ENCODE results near the gene BCAS3. TPM values are rescaled to one million over a fixed set of nuclear protein-coding genes. Genes with fewer than 3 reads are reported as not detected.
A peak's percentile ranks its signal among the peaks of the same experiment; 100 is the strongest.

The BCAS3 gene
- total RNA-seq, 1 donor from 2014 or later = 14.5 TPM

GRCh38 chr17:61403801-61404662 lies 726.4 kb downstream of the BCAS3 start:
- Mint-ChIP-seq H3K27ac (ENCODE audit: unreplicated experiment) (peak overlapping the region; percentile 26), H3K4me1 (ENCODE audit: low read depth, unreplicated experiment) (no peaks in the 10 kb centered on the region), H3K9me3 (ENCODE audit: unreplicated experiment) (peaks cover 7% of the 10 kb centered on the region), H3K4me3 (ENCODE audit: unreplicated experiment) (no peak overlapping the region), H3K36me3 (ENCODE audit: low read depth, unreplicated experiment) (peaks cover 2% of the 10 kb centered on the region), H3K27me3 (ENCODE audit: low read depth, unreplicated experiment) (peaks cover 60% of the 10 kb centered on the region)
- TF ChIP-seq CTCF (IDR thresholded peaks at IDR 0.05; ENCODE audit: insufficient read depth, low read depth, low read length) = no peak
- peak; percentile 75 for TF ChIP-seq EZH2 (IDR thresholded peaks at IDR 0.05; ENCODE audit: insufficient read depth, low read length)
- Histone ChIP-seq H4K20me1 (ENCODE audit: insufficient read depth, low read length) (peaks cover 41% of the 10 kb centered on the region), H3K4me3 (ENCODE audit: insufficient read depth, low read depth, low read length) (peak overlapping the region; percentile 46), H3K36me3 (ENCODE audit: insufficient read depth, low read length) (no peaks in the 10 kb centered on the region), H3K4me1 (ENCODE audit: insufficient read depth, low read length) (peaks cover 36% of the 10 kb centered on the region), H3K79me2 (ENCODE audit: insufficient read depth, low read length) (peaks cover 73% of the 10 kb centered on the region), H3K27me3 (ENCODE audit: insufficient read depth, low read length) (peaks cover 24% of the 10 kb centered on the region), H3K9me3 (ENCODE audit: insufficient read depth, low read depth, low read length) (no peaks in the 10 kb centered on the region), H3K9ac (ENCODE audit: low read length) (peak overlapping the region; percentile 68), H3K27ac (ENCODE audit: low read depth, low read length) (peak overlapping the region; percentile 33), H2AFZ (ENCODE audit: low read depth, low read length) (peak overlapping the region; percentile 52), H3K4me2 (ENCODE audit: low read length) (peak overlapping the region; percentile 81)
- DNase-seq (ENCODE audit: low read depth) (no peak), FAIRE-seq (no peak)

GRCh38 chr17:61404663-61404912 lies 726.9 kb downstream of the BCAS3 start:
- peaks cover 2% of the 10 kb centered on the region for H3K36me3 Mint-ChIP-seq (ENCODE audit: low read depth, unreplicated experiment)
- H3K4me3 ChIP-seq (ENCODE audit: insufficient read depth, low read depth, low read length) = peak overlapping the region; percentile 46
- peak overlapping the region; percentile 81 for H3K4me2 ChIP-seq (ENCODE audit: low read length)
- H3K27me3 Mint-ChIP-seq (ENCODE audit: low read depth, unreplicated experiment) = peaks cover 60% of the 10 kb centered on the region
- H3K4me1 Mint-ChIP-seq (ENCODE audit: low read depth, unreplicated experiment) = no peaks in the 10 kb centered on the region
- DNase-seq (ENCODE audit: low read depth) = no peak
- no peak overlapping the region for H2AFZ ChIP-seq (ENCODE audit: low read depth, low read length)
- H3K4me1 ChIP-seq (ENCODE audit: insufficient read depth, low read length) = peaks cover 36% of the 10 kb centered on the region
- peaks cover 41% of the 10 kb centered on the region for H4K20me1 ChIP-seq (ENCODE audit: insufficient read depth, low read length)
- TF ChIP-seq CTCF (IDR thresholded peaks at IDR 0.05; ENCODE audit: insufficient read depth, low read depth, low read length) (no peak), EZH2 (IDR thresholded peaks at IDR 0.05; ENCODE audit: insufficient read depth, low read length) (no peak)
- H3K27ac ChIP-seq (ENCODE audit: low read depth, low read length) = no peak overlapping the region
- peak overlapping the region; percentile 68 for H3K9ac ChIP-seq (ENCODE audit: low read length)
- peaks cover 24% of the 10 kb centered on the region for H3K27me3 ChIP-seq (ENCODE audit: insufficient read depth, low read length)
- FAIRE-seq = no peak
- peaks cover 69% of the 10 kb centered on the region for H3K79me2 ChIP-seq (ENCODE audit: insufficient read depth, low read length)
- peaks cover 7% of the 10 kb centered on the region for H3K9me3 Mint-ChIP-seq (ENCODE audit: unreplicated experiment)
- no peaks in the 10 kb centered on the region for H3K36me3 ChIP-seq (ENCODE audit: insufficient read depth, low read length)
- no peak overlapping the region for H3K4me3 Mint-ChIP-seq (ENCODE audit: unreplicated experiment)
- no peak overlapping the region for H3K27ac Mint-ChIP-seq (ENCODE audit: unreplicated experiment)
- H3K9me3 ChIP-seq (ENCODE audit: insufficient read depth, low read depth, low read length) = no peaks in the 10 kb centered on the region
